Activated T-cell treated with anti-CD3 and anti-CD28 coated beads, Interleukin-2, amount 50 U/mL, for 1 hour (primary cell): ENCODE data around the gene SMIM27.
A peak's percentile ranks its signal among the peaks of the same experiment; 100 is the strongest.
"Not testable (repeated sequence)": the region's sequence is repeated elsewhere in the genome, so short reads cannot be mapped to it uniquely, and the experiment has no call there.

Experiments
- DNase-seq: peaks from one replicate; pipeline ENCODE4 v3.0.0-alpha.2; 2020

Gene SMIM27

GRCh38 chr9:32552172-32552872 lies at the start of gene SMIM27, which contains the start of gene TOPORS:
Gene SMIM27 (plus strand): TSS chr9:32552327. CDS start chr9:32552435, 108 bp downstream.
Gene TOPORS (minus strand): TSS chr9:32552586. CDS start chr9:32552436, 150 bp downstream.
- peak; percentile 91 for DNase-seq

- DNase-seq = no peak
These were observed 49.7 kb upstream of the SMIM27 start for GRCh38 chr9:32502464-32502863.

DNA sequence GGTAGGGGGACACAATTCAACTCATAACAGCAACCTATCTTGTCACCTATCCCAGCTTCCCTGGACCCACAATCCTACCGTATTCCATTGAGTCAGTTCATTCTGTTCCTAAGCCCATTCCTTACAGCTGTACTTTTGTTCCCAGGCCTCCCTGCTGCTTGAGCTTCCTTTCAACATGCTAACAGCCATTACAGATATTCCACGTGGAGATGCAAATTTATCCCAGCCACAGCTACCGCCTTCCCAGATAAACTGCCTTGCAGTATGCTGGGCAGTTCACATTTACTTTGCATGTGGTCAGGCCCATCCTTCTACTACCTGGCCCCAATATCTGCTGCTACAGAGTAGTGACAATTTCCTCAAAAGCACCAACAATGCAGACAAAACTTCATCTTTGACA lies 49.1 kb upstream of the SMIM27 start:
- no peak for DNase-seq

- DNase-seq = no peak
These were observed 43.4 kb upstream of the SMIM27 start for GRCh38 chr9:32508728-32509127.

DNA sequence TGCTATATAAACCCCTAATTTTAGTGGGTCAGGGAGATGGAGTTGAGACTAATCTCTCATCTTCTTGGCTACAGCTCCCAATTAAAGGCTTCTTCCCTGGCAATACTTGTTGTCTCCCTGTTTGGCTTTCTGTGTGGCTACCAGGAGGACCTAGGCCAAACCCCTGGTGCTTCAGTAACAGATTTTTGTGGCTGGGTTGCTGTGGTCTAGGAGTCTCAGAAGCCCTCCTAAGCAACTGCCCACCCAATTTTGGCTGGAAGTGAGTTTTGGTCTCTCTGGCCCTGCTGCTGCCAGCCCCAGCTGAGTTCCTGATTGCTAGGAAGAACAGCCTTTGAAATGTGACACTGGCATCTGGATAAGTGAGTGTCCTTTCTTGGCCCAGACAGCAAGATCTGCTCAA lies 35.9 kb upstream of the SMIM27 start:
- DNase-seq = no peak

GRCh38 chr9:32518276-32518675 lies 33.9 kb upstream of the SMIM27 start:
- DNase-seq = no peak

GRCh38 chr9:32523910-32524309 lies 28.2 kb upstream of the SMIM27 start:
- no peak for DNase-seq

GRCh38 chr9:32524558-32524891 lies 27.6 kb upstream of the SMIM27 start:
- not testable (repeated sequence) for DNase-seq

DNA sequence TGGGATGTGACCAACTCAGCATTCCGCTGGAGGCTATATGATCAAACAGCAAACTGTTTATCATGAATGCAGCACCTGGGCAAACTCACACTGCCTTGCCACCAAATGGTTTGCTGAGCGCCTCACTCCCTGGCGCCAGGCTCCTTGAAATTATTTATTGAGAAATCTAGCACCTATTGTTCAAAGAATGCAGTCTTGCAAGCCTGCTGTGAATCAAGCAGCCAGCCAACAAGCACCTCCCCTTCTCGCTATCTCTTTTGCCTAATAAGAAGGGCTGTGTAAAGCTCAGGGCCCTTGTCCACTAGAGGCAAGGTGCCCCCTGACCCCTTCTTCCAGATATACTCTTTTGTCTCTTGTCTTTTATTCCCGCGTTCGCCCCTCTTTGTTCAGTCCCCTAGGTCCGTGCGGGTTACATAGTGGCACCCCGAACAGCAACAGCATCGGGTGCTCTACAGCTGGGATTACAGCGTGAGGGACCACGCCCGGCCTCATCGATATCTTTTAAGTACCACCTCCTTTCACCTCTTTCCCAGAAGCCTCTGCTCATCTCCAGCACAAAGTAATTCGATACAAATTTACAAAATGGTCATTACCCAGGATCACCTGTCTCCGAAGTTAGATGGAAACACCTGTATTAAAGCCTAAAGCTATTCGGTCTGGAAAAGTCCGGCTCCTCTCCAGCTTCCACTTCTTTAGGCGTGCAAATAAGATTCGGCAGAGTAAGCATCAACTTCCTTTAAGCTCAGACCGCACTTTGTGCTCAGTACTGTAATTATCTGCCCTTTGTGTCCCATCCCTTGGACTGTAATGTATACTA lies 27.0 kb upstream of the SMIM27 start:
- DNase-seq = peak; percentile 32

GRCh38 chr9:32525709-32526030 lies 26.5 kb upstream of the SMIM27 start:
- DNase-seq = no peak

GRCh38 chr9:32526041-32526706 lies 26.0 kb upstream of the SMIM27 start, which contains the start of gene RIGI:
Gene RIGI (minus strand): TSS chr9:32526196. CDS start chr9:32526166, 30 bp downstream.
- DNase-seq = peak; percentile 80

DNA sequence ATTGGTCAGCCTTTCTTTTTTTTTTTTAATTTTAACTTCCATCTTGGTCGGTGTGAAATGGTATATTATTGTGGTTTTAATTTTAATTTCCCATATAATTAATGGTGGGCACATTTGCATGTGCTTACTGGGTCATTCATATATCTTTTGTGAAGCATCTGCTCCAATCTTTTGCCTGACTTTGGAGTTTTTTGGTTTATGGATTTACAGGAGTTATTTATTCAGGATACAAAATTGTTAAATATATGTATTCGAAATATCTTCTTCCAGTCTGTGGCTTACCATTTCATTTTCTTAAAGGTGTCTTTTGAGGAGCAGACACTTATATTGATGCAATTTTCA lies 25.4 kb upstream of the SMIM27 start:
- no peak for DNase-seq

DNA sequence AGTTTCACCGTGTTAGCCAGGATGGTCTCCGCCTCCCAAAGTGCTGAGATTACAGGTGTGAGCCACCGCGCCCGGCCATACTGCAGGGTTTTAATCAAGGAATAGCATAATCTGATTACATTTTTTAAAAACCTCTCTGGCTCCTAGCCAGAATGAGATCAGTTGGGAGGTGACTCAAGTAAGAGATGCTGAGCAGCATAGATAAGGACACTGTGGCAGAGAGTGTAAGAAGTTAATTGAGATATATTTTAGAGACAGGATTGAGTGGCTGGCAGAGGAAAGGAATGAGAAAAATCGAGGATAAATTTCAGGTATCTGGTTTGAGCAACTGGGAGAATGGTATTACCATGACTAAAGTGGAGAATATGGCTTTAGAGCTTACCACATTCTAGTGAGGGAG lies 18.8 kb upstream of the SMIM27 start:
- no peak for DNase-seq

- no peak for DNase-seq
These were observed 18.3 kb upstream of the SMIM27 start for GRCh38 chr9:32533816-32534215.

- no peak for DNase-seq
These were observed 9.1 kb upstream of the SMIM27 start for GRCh38 chr9:32543047-32543446.

- DNase-seq = no peak
These were observed 6.2 kb upstream of the SMIM27 start for GRCh38 chr9:32545884-32546283.

DNA sequence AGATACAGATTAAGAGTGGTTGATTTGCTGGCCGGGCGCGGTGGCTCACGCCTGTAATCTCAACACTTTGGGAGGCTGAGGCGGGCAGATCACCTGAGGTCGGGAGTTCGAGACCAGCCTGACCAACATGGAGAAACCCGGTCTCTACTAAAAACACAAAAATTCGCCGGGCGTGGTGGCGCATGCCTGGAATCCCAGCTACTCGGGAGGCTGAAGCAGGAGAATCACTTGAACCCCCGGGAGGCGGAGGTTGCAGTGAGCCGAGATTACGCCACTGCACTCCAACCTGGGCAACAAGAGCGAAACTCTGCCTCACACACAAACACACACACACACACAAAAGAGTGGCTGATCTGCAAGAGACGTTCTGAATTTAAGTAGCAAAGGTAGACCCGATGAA lies 3.9 kb upstream of the SMIM27 start:
- not testable (repeated sequence) for DNase-seq

- DNase-seq = no peak
These were observed 2.0 kb upstream of the SMIM27 start for GRCh38 chr9:32550150-32550561.

GRCh38 chr9:32550562-32551275 lies 1.4 kb upstream of the SMIM27 start:
- peak; percentile 95 for DNase-seq

DNA sequence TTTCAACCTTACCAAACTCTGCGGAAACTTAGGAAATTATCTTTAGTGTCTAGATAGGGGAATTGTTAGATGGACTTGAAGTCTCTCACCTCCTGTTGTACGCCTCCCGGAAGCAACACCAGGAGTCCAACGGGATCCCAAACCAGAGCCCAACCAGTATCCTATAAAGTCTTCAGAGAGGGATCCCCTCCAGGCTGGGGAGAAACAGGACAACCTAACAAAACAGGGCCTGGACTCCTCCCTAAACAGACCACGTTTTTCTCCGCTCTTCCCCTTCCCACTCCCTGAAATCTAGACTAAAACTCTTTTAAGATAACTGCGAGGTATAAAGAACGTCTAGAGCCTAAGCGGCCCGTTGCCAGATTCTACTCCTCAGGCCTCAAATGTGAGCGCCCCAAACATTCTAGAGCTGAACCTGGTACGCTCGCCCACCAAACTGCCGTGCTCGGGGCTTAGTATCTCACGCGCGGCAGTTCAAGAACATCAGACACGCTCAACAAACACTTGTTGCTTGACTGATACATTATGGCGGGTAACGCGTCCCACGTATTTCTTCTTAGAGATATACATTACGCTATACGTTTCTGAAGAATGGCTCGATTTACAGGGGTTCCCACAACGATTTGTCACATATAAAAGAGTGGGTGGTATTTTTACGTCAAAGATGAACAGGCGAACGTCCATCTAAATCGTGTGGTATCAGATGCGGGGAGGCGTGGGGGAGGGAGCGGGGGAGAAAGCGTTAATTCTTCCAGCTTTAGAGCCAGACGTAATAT lies 663 bp upstream of the SMIM27 start:
- peak; percentile 58 for DNase-seq

- no peak for DNase-seq
These were observed 2.0 kb downstream of the SMIM27 start for GRCh38 chr9:32554107-32554506.

DNA sequence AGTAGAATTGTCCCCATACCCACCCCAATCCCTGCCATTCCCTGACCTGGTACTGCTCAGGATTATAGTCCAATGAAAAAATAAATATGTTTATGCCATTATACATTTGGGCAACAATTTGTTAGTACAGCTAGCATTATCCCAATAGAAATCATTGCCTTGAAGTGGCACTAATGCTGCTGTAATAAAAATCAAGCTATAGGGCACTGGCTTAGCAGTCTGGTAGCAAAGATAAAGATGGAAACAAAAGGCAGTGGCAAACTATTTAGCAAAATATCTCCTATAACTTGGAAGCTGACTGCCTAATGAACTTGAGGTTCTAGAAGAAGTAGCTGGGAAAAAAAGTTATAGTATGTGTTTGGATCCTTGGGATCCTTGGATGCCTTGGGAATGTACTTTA lies 2.5 kb downstream of the SMIM27 start:
- DNase-seq = no peak
